Mesothelial cell of epicardium (in vitro differentiated cells): ENCODE data around the gene CYTH1. TPM values are rescaled to one million over a fixed set of nuclear protein-coding genes. Genes with fewer than 3 reads are reported as not detected.

Experiments
- DNase-seq, 2 experiments: peaks; one replicate each; pipeline ENCODE4 v3.0.0; 2021; ENCODE audit warnings: low spot score in 2 of 2; ENCODE audit not compliant: unreplicated experiment in 2 of 2
- H3K27ac Mint-ChIP-seq: 2 replicates; pipeline ENCODE4 v1.8.0; 2021; ENCODE audit warnings: mixed read lengths
- H3K27me3 Mint-ChIP-seq: 2 replicates; pipeline ENCODE4 v1.8.0; 2021; ENCODE audit warnings: low read depth, mixed read lengths
- H3K36me3 Mint-ChIP-seq: 2 replicates; pipeline ENCODE4 v1.8.0; 2021; ENCODE audit warnings: mixed read lengths
- H3K4me1 Mint-ChIP-seq: 2 replicates; pipeline ENCODE4 v1.8.0; 2021; ENCODE audit warnings: mixed read lengths
- H3K4me3 Mint-ChIP-seq: 2 replicates; pipeline ENCODE4 v1.8.0; 2021; ENCODE audit warnings: mild to moderate bottlenecking, moderate library complexity, mixed read lengths
- H3K9me3 Mint-ChIP-seq: 2 replicates; pipeline ENCODE4 v1.8.0; 2021; ENCODE audit warnings: mixed read lengths
- CTCF ChIP-seq: fragments of 200-600 bp; sonication (generic); IDR thresholded peaks from one replicate; pipeline ENCODE4 v1.5.0; 2021; ENCODE audit warnings: antibody characterized with exemption; ENCODE audit not compliant: unreplicated experiment
- total RNA-seq: library from RNA; stranded (reverse); gene quantifications from 3 replicates; pipeline ENCODE4 v1.2.1, GENCODE V29; 2021

CYTH1 gene
- total RNA-seq, 1 donor from 2014 or later, result 42.8 TPM

GRCh38 chr17:78765821-78766220 is 16.3 kb downstream of the CYTH1 start:
- no peak overlapping the region for H3K4me3 Mint-ChIP-seq
- TF ChIP-seq CTCF, result no peak
- peaks cover 24% of the 10 kb centered on the region for H3K4me1 Mint-ChIP-seq
- no peak for DNase-seq
- no peaks in the 10 kb centered on the region for H3K27me3 Mint-ChIP-seq
- no peaks in the 10 kb centered on the region for H3K9me3 Mint-ChIP-seq
- H3K36me3 Mint-ChIP-seq, result no peaks in the 10 kb centered on the region
- peak overlapping the region; percentile 70 for H3K27ac Mint-ChIP-seq

- Mint-ChIP-seq H3K9me3 (no peaks in the 10 kb centered on the region), H3K27me3 (no peaks in the 10 kb centered on the region), H3K4me3 (no peak overlapping the region), H3K4me1 (peaks cover 27% of the 10 kb centered on the region), H3K27ac (no peak overlapping the region), H3K36me3 (no peaks in the 10 kb centered on the region)
- no peak for DNase-seq
- TF ChIP-seq CTCF, result no peak
Measured at GRCh38 chr17:78764871-78765270, 17.2 kb downstream of the CYTH1 start.

- Mint-ChIP-seq H3K27ac (no peak overlapping the region), H3K27me3 (no peaks in the 10 kb centered on the region), H3K36me3 (no peaks in the 10 kb centered on the region), H3K4me1 (peaks cover 38% of the 10 kb centered on the region), H3K9me3 (no peaks in the 10 kb centered on the region), H3K4me3 (no peak overlapping the region)
- TF ChIP-seq CTCF, result no peak
- no peak for DNase-seq
Measured at GRCh38 chr17:78763561-78763960, 18.5 kb downstream of the CYTH1 start.

GRCh38 chr17:78761789-78762406 is 20.2 kb downstream of the CYTH1 start:
- no peak for DNase-seq
- no peak for TF ChIP-seq CTCF

GRCh38 chr17:78759969-78760352 is 22.1 kb downstream of the CYTH1 start:
- Mint-ChIP-seq H3K36me3 (no peaks in the 10 kb centered on the region), H3K27ac (peak overlapping the region; percentile 64), H3K9me3 (no peaks in the 10 kb centered on the region), H3K4me1 (peaks cover 45% of the 10 kb centered on the region), H3K27me3 (no peaks in the 10 kb centered on the region), H3K4me3 (no peak overlapping the region)
- TF ChIP-seq CTCF, result no peak
- DNase-seq, result no peak

More at GRCh38 chr17:78761789-78762406, 20.2 kb downstream of the CYTH1 start:
- Mint-ChIP-seq H3K27ac (peak overlapping the region; percentile 78), H3K36me3 (no peaks in the 10 kb centered on the region), H3K27me3 (no peaks in the 10 kb centered on the region), H3K4me3 (no peak overlapping the region), H3K9me3 (no peaks in the 10 kb centered on the region), H3K4me1 (peaks cover 46% of the 10 kb centered on the region)
